HG03039 (cell line): ENCODE data around the gene TUBB6.
A peak's percentile ranks its signal among the peaks of the same experiment; 100 is the strongest.

Experiments used
- ATAC-seq: cut with Tn5 transposase; IDR thresholded peaks from one replicate; pipeline ENCODE4 v1.9.1; 2021; ENCODE audit warnings: mild to moderate bottlenecking, moderate library complexity; ENCODE audit not compliant: unreplicated experiment

Gene TUBB6

DNA sequence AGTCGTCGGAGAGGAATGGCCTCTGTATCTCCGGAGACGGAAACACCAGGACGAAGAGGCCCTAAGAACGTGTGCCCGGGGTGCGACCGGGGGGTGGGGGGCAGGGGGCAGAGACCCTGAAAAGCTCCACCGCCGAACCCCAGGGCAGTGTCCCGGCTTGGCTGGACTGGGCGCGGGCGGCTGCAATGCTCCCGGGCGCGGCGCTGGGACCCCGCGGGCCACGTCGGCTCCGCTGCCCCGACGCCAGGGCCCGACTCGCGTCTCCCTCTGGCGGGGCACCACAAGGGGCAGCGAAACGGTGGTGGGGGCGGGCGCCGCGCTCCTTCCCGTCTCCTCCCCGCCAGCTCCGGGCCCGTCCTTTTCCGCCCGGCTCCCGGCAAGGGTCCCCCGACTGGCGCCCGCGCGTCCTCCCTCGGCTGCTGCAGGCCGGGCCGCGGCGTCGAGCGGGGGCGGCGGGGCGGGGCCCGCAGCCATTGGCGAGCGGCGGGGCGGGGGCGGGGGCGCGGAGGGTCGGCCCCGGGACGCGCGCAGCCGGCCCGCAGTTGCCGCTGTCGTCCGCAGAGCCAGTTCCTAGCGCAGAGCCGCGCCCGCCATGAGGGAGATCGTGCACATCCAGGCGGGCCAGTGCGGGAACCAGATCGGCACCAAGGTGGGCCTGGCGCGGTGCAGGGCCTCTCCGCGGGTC is at the start of gene TUBB6:
TUBB6 (plus strand) TSS at position 541 of the 685 bp plus-strand sequence; CDS start at position 593, 52 bp downstream.
- peak; percentile 50 for ATAC-seq

DNA sequence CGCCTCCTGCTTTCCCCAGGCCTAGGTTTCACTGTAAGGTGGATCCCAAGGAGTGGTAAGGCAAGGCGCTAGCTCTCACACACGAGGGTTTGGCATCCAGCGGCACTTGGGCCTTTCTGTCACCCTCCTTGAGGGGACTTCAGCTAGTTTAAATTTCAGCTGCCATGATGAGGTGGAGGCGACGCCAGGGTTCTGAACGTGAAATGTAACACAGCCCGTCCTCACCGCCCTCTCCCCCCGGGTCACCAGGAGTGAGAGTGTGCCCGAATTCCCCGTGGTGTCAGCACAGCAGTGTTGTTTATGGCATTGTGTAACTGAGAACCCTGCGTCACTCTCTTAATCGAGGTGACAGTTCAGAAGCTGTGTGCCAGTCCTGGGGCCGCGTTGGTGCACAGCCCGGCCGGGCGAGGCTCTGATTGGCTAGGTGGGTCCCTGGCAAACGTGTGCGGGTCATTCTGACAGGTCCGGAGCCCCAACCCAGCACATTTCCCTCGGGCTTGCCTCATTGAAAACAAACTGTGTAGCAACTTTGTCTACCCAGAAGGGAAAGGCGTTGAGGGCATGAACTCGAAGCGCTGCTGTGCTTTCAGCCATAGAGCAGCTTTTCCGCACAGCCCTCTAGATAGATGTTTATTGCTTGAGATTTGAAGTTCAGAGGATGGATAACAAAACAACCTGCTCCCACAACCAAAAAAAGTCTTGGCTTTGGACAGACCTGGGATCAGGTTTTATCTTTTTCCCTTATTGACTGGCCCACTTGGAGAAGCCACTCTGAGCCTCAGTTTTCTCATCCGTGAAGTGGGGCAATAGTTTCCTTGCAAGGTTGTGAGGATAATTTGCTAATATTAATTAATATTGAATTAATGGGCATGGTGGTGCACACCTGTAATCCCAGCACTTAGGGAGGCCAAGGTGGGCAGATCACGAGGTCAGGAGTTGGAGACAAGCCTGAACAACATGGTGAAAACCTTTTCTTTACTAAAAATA is 49.0 kb upstream of the TUBB6 start:
- ATAC-seq, result no peak

DNA sequence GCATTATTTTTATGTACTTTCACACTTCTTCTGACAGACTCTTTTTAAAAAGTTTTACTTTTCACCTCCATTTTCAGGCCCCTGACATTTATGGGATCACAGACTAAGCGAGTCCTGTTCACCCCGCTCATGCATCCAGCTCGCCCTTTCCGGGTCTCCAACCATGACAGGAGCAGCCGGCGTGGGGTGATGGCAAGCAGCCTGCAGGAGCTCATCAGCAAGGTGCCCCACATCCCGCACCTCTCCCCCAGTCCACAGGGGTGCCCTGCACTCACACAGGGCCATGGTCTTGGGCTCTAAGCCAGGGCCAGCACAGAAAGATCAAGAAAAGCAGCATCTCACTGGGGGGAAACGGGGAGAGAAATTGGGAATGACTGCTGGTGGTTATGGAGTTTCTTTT is 45.3 kb upstream of the TUBB6 start:
- ATAC-seq, result no peak

DNA sequence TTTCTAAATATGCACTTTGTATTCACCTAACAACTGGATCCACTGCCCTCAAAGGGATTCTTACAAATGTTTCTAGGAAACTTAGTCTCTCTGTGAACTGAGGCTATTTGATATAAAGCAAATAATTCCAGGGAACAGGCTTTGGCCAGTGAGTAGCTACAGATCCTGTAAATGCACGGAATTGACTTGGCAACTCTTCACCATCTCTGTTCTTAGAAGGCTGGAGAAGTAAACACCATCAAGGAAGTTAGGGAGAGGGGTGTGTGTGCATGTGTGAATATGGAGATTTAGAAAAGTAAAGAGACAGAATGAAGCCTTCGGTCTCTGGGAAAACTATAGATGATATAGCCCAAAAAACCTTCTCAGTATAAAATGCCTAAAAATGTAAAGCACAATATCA is 43.2 kb upstream of the TUBB6 start:
- no peak for ATAC-seq

DNA sequence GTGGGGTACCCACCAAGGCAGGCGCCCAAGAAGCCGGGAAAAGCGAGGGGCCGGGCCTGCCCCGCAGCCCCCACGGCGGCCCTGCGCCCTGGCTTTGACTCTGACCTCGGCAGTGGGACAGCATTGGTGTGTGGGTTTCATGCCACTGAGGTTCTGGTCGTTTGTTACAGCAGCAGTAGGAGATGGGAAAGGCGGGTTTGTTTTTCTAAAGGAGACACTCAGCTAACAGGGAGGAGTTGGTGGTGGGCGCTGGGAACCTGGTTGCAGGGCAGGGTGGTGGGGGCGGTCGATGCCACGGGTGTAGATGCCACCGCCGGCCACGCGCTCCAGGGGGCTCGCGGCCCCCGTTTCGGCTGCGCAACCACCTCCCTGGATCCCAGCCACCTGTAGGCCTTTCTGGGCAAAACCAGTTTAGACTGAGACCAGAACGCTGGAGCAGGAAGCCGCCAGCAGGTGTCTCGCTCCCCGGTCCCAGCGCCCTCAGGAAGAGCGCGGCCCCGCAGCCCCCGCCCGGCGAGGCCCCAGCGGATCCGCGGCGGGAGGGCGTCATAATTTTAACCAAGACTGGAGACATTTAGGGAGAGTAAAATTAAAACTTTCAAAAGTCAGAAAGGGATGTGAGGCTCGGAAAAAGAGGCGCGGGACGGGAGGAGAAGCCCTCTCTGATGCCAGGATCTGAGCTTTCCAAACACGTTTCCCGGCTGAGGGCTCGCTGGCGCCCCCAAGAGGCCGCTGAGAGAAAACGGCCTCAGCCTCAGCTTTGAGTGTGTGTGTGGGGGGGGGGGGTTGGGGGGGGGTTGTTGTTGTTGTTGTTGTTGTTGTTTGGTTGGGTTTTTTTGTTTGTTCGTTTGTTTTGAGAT is 36.4 kb upstream of the TUBB6 start:
- no peak for ATAC-seq

DNA sequence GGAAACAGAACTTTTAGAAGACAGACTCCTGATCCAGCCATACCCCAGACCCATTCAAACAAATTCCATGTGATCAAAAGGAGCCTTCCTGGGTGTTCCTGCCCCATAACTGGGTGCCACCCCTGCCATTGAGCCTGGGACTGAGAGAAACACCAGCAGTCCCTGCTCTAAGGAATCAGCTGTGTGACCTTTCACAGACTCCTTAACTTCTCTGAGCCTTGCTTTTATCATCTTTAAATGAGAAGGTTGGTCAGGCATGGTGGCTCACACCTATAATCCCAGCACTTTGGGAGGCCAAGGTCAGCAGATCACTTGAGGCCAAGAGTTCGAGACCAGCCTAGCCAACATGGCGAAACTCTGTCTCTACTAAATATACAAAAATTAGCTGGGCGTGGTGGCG is 33.2 kb upstream of the TUBB6 start:
- ATAC-seq, result no peak

DNA sequence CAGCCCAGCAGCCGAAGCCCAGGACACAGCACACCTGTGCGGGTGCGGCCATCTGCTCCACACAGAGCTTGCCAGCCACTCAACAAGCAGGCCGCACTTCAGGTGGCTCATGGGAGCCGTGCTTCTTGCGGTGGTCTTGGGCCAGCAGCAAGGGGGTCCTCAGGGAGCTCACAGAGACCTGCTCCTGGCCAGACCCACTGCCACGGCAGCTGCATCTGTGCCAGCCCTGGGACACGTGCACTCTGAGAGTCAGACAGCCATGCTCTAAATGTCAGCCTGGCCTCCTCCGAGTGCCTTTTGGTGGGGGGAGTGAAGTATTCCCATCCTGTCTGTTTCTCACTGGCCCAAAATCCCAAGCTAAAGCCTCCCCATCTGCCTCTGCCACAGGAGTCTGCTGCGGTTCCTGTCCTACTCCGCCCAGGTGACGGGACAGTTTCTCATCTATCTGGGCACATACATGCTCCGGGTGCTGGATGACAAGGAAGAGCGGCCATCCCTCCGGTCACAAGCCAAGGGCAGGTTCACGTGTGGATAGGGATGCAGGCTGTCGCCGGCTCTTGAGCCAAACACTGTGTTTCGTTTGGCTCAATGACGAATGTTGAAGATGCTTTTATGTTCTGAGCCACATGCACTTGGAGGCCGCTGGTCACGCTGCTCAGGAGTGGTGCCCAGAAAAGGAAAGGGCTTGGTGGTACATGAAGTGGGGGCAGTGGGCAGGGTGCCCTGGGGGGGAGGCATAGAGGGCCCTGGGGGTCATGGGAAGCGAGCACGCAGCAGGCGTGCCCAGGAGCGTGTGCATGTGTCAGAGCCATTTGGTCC is 31.1 kb upstream of the TUBB6 start:
- ATAC-seq, result no peak

DNA sequence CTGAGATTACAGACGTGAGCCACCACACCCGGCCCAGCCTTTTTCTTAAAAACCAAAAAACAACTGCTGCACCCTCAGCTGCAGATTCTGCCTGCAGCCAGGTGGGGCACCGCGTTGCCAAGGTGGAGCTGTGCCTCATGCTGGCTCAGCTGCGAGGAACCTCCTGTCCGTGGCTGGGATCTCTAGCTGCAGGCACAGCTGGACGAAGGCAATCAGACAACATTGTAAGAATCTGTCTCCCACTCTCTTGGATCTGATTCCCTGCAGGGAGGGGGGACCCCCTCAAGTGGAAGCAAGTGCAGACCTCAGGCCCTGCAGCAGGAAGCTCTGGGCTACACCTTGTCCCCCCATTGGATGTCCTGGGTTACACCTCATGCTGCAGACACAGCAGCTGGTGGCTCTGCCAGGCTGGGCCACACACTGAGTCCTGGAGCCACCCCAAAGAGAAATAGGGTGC is 29.8 kb upstream of the TUBB6 start:
- ATAC-seq, result no peak

DNA sequence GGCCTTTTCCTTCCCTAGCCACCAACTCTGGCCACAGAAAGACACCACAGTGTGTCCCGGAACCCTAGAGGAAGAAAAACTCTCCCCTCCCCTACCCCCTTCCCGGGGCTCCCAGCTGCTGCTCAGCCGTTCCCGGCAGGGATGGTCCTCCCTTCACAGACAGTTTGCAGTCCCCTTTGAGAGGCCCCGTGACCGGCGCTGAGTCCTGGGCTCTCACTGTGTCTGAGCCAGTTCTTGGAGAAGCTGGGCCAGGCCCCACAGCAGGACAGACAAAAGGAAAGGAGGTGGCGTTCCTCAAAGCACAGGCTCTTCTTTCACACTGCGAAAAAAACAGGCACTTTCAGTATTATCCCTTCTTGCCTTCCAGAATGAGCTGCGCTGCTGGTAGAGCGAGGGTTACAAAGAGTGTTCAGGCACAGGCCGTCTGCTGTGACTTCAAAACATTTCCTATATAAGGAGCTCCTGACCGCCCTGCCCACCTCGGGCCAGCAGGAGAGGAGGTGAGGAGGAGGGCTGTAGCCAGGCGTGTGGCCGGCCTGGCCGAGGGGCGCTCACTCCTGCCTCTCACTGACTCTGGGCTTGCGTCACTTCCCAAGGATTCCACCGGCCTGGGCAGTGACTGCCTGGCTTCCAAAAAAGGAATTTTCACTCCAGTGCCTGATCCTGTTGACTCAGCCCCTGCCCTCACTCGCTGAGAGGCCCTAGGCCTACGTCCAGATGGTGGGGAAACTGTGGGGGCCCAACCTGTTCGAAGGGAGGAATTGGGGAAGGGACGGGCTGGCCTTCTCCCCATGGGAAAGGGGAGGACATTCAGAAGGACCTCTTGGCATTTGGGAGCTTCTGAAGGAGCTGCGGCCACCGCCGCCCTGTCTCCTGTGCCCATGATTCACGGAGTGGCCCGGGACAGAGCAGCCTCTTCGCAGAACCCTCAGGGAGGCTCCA is 29.0 kb upstream of the TUBB6 start:
- no peak for ATAC-seq

DNA sequence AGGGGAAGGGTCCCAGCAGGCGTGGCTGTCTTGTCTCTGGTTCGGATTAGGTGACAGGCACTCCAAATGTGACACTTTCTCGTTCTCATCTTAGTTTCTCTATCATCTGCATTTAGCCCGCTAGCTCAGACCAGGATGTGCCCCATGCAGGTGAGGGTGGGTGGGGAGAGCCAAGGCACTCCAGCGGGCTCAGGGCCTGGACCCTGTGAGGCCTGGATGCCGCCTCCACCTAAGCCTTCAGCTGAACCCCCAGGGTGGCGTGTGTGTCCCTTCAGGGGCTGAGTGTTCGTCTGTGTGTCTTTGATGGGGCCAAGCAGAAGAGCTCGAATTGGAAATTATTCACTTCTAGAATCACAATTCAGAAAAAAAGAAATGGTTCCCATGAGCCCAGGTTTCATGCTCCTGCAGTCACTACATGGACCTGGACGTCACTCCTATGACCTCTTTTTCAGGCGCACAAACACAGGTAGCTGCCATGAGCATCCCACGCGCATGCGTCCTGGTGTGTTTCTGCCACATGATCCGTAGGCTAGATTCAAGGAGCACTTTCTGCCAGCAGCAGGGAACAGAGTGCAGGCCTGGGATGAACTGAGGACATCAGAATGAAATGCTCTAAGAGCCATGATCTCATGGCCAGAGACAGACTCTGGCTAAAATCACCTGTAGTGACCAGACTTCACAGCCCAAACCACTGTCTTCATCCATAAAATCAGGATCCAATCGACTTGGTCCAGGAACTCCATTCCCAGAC is 28.1 kb upstream of the TUBB6 start:
- no peak for ATAC-seq

DNA sequence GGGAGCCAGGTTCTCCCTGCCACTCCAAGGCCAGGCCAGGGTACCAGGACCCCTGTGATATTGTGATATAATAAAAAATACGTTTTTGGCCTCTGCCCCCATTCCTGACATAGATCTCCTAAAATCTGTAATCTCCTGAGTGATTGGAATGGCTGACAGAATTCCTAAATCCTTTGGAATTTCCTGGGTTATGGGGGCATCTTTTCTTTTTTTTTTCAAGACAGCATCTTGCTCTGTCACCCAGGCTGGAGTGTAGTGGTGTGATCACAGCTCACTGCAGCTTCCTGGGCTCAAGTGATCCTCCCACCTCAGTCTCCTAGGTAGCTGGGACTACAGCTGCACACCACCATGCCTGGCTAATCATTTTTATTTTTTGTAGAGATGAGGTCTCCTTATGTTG is 26.2 kb upstream of the TUBB6 start:
- ATAC-seq, result no peak

DNA sequence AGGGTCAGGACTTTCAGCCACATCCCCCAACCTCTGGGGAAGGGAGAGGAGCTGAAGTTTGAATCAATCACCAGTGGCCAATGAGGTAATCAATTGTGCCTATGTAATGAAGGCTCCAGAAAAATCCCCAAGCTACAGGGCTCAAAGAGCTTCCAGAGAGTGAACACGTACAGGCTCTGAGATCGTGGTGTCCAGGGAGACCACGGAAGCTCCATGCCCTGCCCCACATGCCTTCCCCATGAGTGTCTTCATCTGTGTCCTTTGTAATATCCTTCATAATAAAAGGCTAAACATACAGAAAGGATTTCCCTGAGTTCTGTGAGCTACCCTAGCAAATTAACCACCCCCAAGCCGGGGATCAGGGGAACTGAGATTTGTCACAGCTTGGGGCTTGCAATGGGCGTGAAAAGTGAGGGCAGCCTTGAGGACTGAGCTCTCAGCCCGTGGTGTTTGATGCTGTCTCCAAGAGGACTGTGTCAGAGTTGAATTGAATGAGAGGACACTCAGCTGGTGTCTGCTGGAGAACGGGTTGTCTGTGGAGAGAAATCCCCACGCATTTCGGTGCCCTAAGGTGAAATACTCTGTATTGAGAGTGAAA is 25.5 kb upstream of the TUBB6 start:
- ATAC-seq, result no peak

DNA sequence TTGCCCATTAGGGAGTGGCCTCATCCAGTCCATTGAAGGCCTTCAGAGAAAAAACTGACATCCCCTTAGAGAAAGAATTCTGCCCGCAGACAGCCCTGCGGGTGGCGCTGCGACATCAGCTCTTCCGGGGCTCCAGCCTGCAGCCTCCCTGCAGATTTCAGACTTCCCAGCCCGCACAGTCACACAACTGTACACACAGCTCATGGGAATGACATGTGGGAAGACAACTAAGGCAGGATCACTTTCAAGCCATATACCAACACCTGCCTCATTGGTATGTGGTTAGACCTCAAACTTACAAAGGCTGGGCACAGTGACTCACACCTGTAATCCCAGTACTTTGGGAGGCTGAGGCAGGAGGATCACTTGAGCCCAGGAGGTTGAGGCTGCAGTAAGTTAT is 24.8 kb upstream of the TUBB6 start:
- no peak for ATAC-seq

DNA sequence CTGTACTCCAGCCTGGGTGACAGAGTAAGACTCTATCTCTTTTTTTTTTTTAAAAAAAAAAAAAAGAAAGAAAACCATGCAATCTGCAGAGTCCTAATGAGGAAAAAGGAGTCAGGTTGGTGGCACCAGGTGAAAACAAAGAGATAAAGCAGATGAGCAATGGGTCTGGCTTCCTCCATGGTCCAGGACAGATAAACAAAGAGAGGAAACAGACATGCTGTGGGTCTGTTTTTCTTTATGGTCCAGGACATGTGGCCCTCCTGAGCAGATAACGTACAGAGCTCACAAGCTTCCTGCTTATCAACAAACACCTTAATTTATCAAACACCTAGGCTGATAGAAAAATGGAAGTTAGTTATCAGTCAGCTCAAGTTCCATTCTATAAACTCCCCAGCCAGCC is 24.4 kb upstream of the TUBB6 start:
- no peak for ATAC-seq

DNA sequence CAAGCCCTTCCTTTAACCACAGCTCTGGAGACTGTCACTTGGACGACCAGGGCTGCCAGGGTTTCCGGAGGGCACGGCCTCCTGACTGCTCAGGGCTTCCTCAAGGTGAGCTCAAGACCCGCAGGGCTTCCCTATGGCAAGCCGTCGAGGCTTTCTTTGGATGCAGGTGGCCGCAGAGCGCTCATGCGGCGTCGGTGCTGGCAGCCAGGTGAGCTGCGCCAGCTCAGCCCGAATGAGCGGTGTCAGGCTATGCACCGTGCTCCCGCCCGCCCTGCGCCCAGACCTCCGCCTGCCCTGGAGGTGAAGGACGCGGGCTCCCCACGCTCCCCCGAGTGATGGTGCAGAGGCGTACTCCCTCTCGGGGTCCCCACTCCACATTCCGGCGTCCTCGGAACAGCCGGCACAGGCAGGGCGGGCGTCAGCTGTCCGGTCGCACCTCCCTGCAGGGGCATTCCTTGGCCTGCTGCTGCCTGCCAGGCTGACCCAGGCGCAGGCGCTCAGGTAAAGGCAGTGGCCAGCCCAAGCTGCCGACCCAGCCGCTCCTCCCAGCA is 20.8 kb upstream of the TUBB6 start:
- no peak for ATAC-seq

DNA sequence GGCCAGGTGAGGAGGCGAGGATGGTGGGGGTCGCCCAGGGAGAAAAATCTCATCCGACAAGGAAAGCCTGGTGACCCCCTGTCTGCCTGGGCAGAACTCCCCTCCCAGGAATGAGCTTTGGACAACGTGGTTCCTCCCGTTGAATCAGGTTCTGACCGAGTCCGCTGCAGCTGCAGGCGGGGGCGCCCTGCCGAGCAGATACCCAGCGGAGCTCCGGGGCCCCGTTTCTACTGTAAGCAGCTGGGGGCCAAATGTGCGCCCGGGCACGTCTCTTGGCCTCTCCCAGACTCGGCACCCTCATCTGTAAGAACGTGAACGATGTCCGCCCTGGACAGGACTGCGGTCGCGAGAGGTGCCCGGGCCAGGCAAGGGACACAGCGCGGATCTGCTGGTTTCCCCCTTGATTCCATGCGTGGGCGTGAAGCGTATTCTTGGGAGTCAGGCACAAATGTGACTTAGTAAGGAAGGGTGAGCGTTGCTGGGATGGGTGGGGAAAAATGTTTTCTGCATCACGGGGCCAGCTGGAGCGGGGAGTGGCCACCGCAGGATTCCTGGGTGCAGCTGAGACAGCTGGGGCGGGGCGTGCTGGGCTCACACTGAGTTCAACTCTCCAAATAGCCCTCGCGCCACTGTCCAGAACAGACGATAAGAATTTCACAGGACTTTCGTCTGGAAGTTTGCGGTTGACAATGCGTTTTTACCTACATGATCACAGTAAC is 20.2 kb upstream of the TUBB6 start:
- ATAC-seq, result no peak

DNA sequence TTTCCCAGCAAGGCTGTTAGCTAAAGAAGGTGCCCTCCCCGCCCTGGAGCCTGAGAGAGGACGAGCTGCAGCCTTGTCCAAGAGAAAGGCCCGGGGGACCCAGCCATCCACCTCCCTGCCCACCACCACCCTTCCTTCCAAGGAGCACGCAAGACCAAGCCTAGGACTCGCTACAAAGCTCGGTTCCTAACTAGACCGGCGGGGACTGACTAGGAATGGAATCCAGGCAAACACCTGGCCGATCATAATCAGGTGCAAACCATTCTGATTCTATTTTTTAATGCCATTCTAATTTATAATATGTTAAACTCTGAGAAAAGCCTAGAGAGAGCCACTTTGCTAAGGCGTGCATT is 19.7 kb upstream of the TUBB6 start:
- no peak for ATAC-seq
